Measurements from ENCODE around the gene CCNK. TPM values are rescaled to one million over a fixed set of nuclear protein-coding genes. Genes with fewer than 3 reads are reported as not detected.

The CCNK gene
- total RNA-seq, 1 donor from 2014 or later, result 64.8 TPM

- DNase-seq (ENCODE audit: low spot score, unreplicated experiment), result no peak
- no peak overlapping the region for H3K4me3 Mint-ChIP-seq (ENCODE audit: low read depth)
- no peaks in the 10 kb centered on the region for H3K4me1 Mint-ChIP-seq (ENCODE audit: low read depth)
- H3K27me3 Mint-ChIP-seq, result no peaks in the 10 kb centered on the region
- H3K9me3 Mint-ChIP-seq (ENCODE audit: low read depth), result no peaks in the 10 kb centered on the region
- TF ChIP-seq CTCF (IDR thresholded peaks at IDR 0.05; ENCODE audit: unreplicated experiment), result no peak
- H3K36me3 Mint-ChIP-seq (ENCODE audit: insufficient read depth), result peaks cover 22% of the 10 kb centered on the region
- no peak overlapping the region for H3K27ac Mint-ChIP-seq
Measured at GRCh38 chr14:99437706-99438105, 43.5 kb upstream of the CCNK start.

- H3K36me3 Mint-ChIP-seq (ENCODE audit: insufficient read depth), result peaks cover 14% of the 10 kb centered on the region
- DNase-seq (ENCODE audit: low spot score, unreplicated experiment), result no peak
- TF ChIP-seq CTCF (IDR thresholded peaks at IDR 0.05; ENCODE audit: unreplicated experiment), result peak; percentile 21
- H3K4me3 Mint-ChIP-seq (ENCODE audit: low read depth), result no peak overlapping the region
- H3K27me3 Mint-ChIP-seq, result no peaks in the 10 kb centered on the region
- no peaks in the 10 kb centered on the region for H3K9me3 Mint-ChIP-seq (ENCODE audit: low read depth)
- no peaks in the 10 kb centered on the region for H3K4me1 Mint-ChIP-seq (ENCODE audit: low read depth)
- no peak overlapping the region for H3K27ac Mint-ChIP-seq
Measured at GRCh38 chr14:99440278-99440677, 40.9 kb upstream of the CCNK start.

- no peak for DNase-seq (ENCODE audit: low spot score, unreplicated experiment)
- Mint-ChIP-seq H3K4me1 (ENCODE audit: low read depth) (no peaks in the 10 kb centered on the region), H3K36me3 (ENCODE audit: insufficient read depth) (peaks cover 16% of the 10 kb centered on the region), H3K4me3 (ENCODE audit: low read depth) (no peak overlapping the region), H3K27ac (peak overlapping the region; percentile 51), H3K9me3 (ENCODE audit: low read depth) (no peaks in the 10 kb centered on the region), H3K27me3 (no peaks in the 10 kb centered on the region)
- peak; percentile 34 for TF ChIP-seq CTCF (IDR thresholded peaks at IDR 0.05; ENCODE audit: unreplicated experiment)
Measured at GRCh38 chr14:99441157-99441870, 39.9 kb upstream of the CCNK start.

- H3K4me1 Mint-ChIP-seq (ENCODE audit: low read depth), result no peaks in the 10 kb centered on the region
- TF ChIP-seq CTCF (IDR thresholded peaks at IDR 0.05; ENCODE audit: unreplicated experiment), result no peak
- H3K27me3 Mint-ChIP-seq, result no peaks in the 10 kb centered on the region
- H3K4me3 Mint-ChIP-seq (ENCODE audit: low read depth), result no peak overlapping the region
- H3K36me3 Mint-ChIP-seq (ENCODE audit: insufficient read depth), result peaks cover 17% of the 10 kb centered on the region
- no peaks in the 10 kb centered on the region for H3K9me3 Mint-ChIP-seq (ENCODE audit: low read depth)
- no peak for DNase-seq (ENCODE audit: low spot score, unreplicated experiment)
- H3K27ac Mint-ChIP-seq, result no peak overlapping the region
Measured at GRCh38 chr14:99441918-99442317, 39.3 kb upstream of the CCNK start.

- H3K9me3 Mint-ChIP-seq (ENCODE audit: low read depth), result no peaks in the 10 kb centered on the region
- peaks cover 2% of the 10 kb centered on the region for H3K4me1 Mint-ChIP-seq (ENCODE audit: low read depth)
- no peak for TF ChIP-seq CTCF (IDR thresholded peaks at IDR 0.05; ENCODE audit: unreplicated experiment)
- H3K4me3 Mint-ChIP-seq (ENCODE audit: low read depth), result no peak overlapping the region
- H3K27ac Mint-ChIP-seq, result no peak overlapping the region
- H3K36me3 Mint-ChIP-seq (ENCODE audit: insufficient read depth), result peaks cover 15% of the 10 kb centered on the region
- H3K27me3 Mint-ChIP-seq, result no peaks in the 10 kb centered on the region
- DNase-seq (ENCODE audit: low spot score, unreplicated experiment), result no peak
Measured at GRCh38 chr14:99445931-99446330, 35.3 kb upstream of the CCNK start.

Data from progenitor cell of endocrine pancreas (in vitro differentiated cells).